HCT116 (cell line): Measurements from ENCODE around the gene CCDC57. TPM values are rescaled to one million over a fixed set of nuclear protein-coding genes. Genes with fewer than 3 reads are reported as not detected.

Experiments used
- ATF3 ChIP-seq: IDR thresholded peaks from 2 replicates; pipeline ENCODE4 v1.6.1; 2012
- EZH2 ChIP-seq: fragments of 200-600 bp; sonication (generic); IDR thresholded peaks from 2 replicates; pipeline ENCODE4 v1.6.1; 2017; ENCODE audit warnings: antibody characterized with exemption, mixed run types
- POLR2A ChIP-seq: IDR thresholded peaks from 2 replicates; pipeline ENCODE4 v1.7.0; 2011; ENCODE audit warnings: borderline replicate concordance; ENCODE audit not compliant: insufficient read depth, insufficient read length; ENCODE audit errors: extremely low read depth
- RAD21 ChIP-seq: IDR thresholded peaks from 2 replicates; pipeline ENCODE4 v1.6.1; 2012; ENCODE audit warnings: low read depth, mild to moderate bottlenecking
- REST ChIP-seq: IDR thresholded peaks from 2 replicates; pipeline ENCODE4 v1.6.1; 2012; ENCODE audit warnings: low read depth
- TCF7L2 ChIP-seq: IDR thresholded peaks from 2 replicates; pipeline ENCODE4 v1.7.0; 2011; ENCODE audit warnings: borderline replicate concordance, inconsistent platforms; ENCODE audit not compliant: insufficient read depth, insufficient read length; ENCODE audit errors: extremely low read depth
- ZBTB33 ChIP-seq: IDR thresholded peaks from 2 replicates; pipeline ENCODE4 v1.6.1; 2011; ENCODE audit warnings: mild to moderate bottlenecking, low read length, moderate library complexity; ENCODE audit not compliant: insufficient replicate concordance; ENCODE audit errors: extremely low read depth
- total RNA-seq: library from RNA; stranded (reverse); gene quantifications from one replicate; pipeline ENCODE4 v1.2.1, GENCODE V29; 2021; ENCODE audit not compliant: unreplicated experiment

Gene CCDC57
- total RNA-seq, 1 experiment from 2014 or later: 143 TPM

GRCh38 chr17:82246365-82247181 is 33.9 kb upstream of the CCDC57 start (continued):
- TF ChIP-seq REST (no peak), ATF3 (no peak), RAD21 (no peak; the same call in 1 of the 2 replicates), TCF7L2 (no peak), POLR2A (no peak), ZBTB33 (no peak), EZH2 (no peak)
- TF ChIP-seq, all 23 proteins: peak for 5
